ENCODE measurements around the gene FHIT.

The FHIT gene

GRCh38 chr3:60086811-60087210, 1164.4 kb downstream of the FHIT start:
- peak; percentile 4 for DNase-seq (ENCODE audit: low read depth)
- no peak overlapping the region for H3K4me3 ChIP-seq (ENCODE audit: low read depth, low read length)
- TF ChIP-seq CTCF (IDR thresholded peaks at IDR 0.05; ENCODE audit: low read depth, low read length, missing control alignments), result no peak
- in situ Hi-C loops (cut with HindIII; ENCODE audit: low sequenced_read_pairs), result no loop called here

GRCh38 chr3:60085649-60086048, 1165.6 kb downstream of the FHIT start:
- DNase-seq (ENCODE audit: low read depth), result no peak
- no peak overlapping the region for H3K4me3 ChIP-seq (ENCODE audit: low read depth, low read length)
- TF ChIP-seq CTCF (IDR thresholded peaks at IDR 0.05; ENCODE audit: low read depth, low read length, missing control alignments), result no peak
- in situ Hi-C loops (cut with HindIII; ENCODE audit: low sequenced_read_pairs), result no loop called here

DNA sequence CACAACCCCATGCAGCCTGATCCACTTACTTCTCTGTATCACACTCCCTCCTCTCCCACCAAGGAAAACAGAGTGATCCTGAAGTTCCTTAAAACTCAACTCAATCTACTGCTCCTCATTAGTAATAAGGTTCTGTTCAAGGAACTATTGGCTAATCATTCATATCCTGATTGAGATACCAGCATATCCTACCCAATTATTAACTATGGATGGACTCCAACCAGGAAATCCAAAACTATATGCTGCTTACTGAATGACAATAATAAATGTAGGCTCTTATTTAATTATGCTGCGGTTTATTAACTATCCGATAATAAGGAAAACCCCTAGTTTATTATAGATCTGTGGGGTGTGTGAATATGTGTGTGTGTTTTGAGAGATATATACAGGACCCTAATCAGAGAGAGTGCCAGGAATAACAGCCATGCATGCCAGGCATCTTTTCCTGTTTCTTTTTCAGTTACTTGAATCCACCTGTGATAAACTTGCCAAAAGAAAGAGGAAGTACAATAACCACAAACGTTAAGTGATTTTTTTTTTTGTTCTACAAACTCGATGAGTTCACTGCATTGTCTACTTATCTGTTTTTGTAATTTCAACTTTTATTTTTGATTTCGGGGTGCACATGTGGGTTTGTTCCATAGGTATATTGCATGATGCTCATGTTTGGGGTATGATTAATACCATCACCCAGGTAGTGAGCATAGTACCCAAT, 1169.7 kb downstream of the FHIT start:
- TF ChIP-seq CTCF (IDR thresholded peaks at IDR 0.05; ENCODE audit: low read depth, low read length, missing control alignments), result no peak
- H3K4me3 ChIP-seq (ENCODE audit: low read depth, low read length), result no peak overlapping the region
- no peak for DNase-seq (ENCODE audit: low read depth)
- in situ Hi-C loops (cut with HindIII; ENCODE audit: low sequenced_read_pairs), result no loop called here

DNA sequence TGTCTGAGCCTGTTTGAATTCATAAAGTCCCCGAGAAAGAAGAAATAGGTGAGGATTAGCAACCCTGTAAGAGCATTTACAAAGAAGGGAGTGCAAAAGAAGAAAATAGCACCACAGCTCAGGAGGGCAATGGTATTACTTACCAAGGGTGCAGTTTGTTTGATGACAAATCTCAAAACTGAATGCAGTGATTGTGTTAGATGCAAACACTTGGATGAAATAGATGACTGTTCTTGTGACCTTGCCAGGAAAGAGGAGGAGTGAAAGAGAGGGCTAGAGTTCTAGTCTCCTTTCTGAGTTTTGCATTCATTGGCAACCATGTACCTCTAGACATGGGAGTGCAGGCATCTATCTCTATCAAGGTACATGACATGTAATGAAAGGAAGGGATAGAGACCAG, 1170.6 kb downstream of the FHIT start:
- in situ Hi-C loops (cut with HindIII; ENCODE audit: low sequenced_read_pairs), result no loop called here
- DNase-seq (ENCODE audit: low read depth), result no peak
- H3K4me3 ChIP-seq (ENCODE audit: low read depth, low read length), result no peak overlapping the region
- TF ChIP-seq CTCF (IDR thresholded peaks at IDR 0.05; ENCODE audit: low read depth, low read length, missing control alignments), result no peak

DNA sequence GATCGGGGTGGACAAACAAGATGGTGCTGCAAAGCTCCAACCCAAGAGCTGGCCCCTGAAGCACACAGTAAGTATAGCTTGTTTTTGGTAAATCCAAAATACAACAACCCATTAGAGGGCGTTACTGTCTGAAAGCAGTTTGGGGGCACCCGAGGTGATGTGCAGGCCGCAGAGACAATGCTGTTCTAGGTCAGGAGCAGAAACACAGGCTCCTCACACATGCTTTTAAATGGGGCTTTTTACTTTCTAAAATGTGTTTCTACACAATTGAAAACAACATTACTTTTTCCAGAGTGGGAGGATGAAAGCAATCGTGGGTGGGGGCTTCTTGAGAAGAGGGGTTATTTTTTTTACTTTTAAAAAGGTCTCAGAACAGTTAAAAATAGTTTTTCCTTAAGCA, 1172.2 kb downstream of the FHIT start:
- TF ChIP-seq CTCF (IDR thresholded peaks at IDR 0.05; ENCODE audit: low read depth, low read length, missing control alignments), result no peak
- H3K4me3 ChIP-seq (ENCODE audit: low read depth, low read length), result no peak overlapping the region
- no peak for DNase-seq (ENCODE audit: low read depth)
- in situ Hi-C loops (cut with HindIII; ENCODE audit: low sequenced_read_pairs), result no loop called here

GRCh38 chr3:60076331-60076730, 1174.9 kb downstream of the FHIT start:
- no peak for DNase-seq (ENCODE audit: low read depth)
- H3K4me3 ChIP-seq (ENCODE audit: low read depth, low read length), result no peak overlapping the region
- in situ Hi-C loops (cut with HindIII; ENCODE audit: low sequenced_read_pairs), result no loop called here
- TF ChIP-seq CTCF (IDR thresholded peaks at IDR 0.05; ENCODE audit: low read depth, low read length, missing control alignments), result no peak

Measured in astrocyte of the cerebellum (primary cell).